ENCODE measurements around the gene PFDN6. TPM values are rescaled to one million over a fixed set of nuclear protein-coding genes. Genes with fewer than 3 reads are reported as not detected.
A peak's percentile ranks its signal among the peaks of the same experiment; 100 is the strongest.

PFDN6 gene
- total RNA-seq, 2 experiments from 2014 or later = 72.0 to 78.4 TPM

DNA sequence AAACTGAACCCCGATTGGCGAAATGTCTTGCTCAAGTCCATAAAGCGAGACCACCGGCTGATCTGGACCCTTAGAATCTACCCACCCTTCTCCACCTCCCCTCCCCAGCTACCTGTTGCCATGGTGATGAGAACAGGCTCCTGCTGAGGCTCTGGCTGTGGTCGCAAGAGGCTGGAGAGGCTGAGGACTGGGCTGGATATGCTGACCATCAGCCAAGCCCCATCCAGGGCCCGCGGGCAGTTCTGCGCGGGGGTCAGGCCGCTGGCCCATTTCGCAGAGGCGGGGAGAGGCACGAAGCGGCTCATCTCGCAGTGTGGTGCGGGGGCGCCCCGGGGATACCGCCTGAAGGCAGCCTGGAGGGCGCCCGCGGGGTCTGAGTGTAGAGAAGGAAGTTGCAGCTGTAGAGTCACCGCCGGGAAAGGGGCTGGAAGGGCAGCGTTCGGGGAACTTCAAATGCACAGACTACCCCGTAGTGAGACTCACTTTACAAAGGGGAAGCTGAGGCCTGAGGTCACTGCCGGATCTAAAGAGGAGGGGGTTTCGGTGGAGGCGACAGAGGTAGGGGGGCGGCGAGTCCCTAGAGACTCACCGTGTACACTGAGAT lies 23.8 kb downstream of the PFDN6 start:
- Mint-ChIP-seq H3K4me3 (peak overlapping the region; percentile 99), H3K36me3 (ENCODE audit: low read depth) (peaks cover 64% of the 10 kb centered on the region), H3K4me1 (ENCODE audit: low read depth) (peaks cover 58% of the 10 kb centered on the region), H3K27ac (peak overlapping the region; percentile 97), H3K9me3 (ENCODE audit: insufficient read depth) (no peaks in the 10 kb centered on the region), H3K27me3 (ENCODE audit: low read depth) (no peaks in the 10 kb centered on the region)
- DNase-seq (peak; percentile 53), ATAC-seq (peak; percentile 5)
- ChIA-PET POLR2A (interaction anchor here (0.6 to 3.3 kb wide), 16 partner anchors 12 to 467 kb away, joined by 3 to 36 read pairs (median 5); partner anchors contain the start of genes B3GALT4, RGL2, RPS18 and RXRB), CTCF (interaction anchor here (1.3 to 2.5 kb wide), 8 partner anchors 12 to 113 kb away, joined by 4 to 19 read pairs (median 6); partner anchors contain the start of genes RGL2, RPS18 and VPS52)

GRCh38 chr6:33313709-33314514 lies 24.5 kb downstream of the PFDN6 start, which contains the start of gene TAPBP:
TAPBP (minus strand) TSS chr6:33314078; CDS start chr6:33314041, 37 bp downstream.
- H3K27ac Mint-ChIP-seq = peak within 1 kb of the TSS; percentile 97
- peak within 1 kb of the TSS; percentile 99 for H3K4me3 Mint-ChIP-seq
- H3K4me1 Mint-ChIP-seq (ENCODE audit: low read depth) = peaks cover 60% of the 10 kb centered on the region
- H3K36me3 Mint-ChIP-seq (ENCODE audit: low read depth) = peaks cover 64% of the 10 kb centered on the region
- POLR2A ChIA-PET = interaction anchor here (0.7 to 3.3 kb wide), 11 partner anchors 13 to 117 kb away, joined by 3 to 36 read pairs (median 8); partner anchors contain the start of genes B3GALT4, RGL2, RPS18 and VPS52
- ATAC-seq (peak; percentile 57), DNase-seq (peak; percentile 89)
- CTCF ChIA-PET = interaction anchor here (1.3 to 2.5 kb wide), 5 partner anchors 15 to 112 kb away, joined by 4 to 19 read pairs (median 6); partner anchors contain the start of gene RGL2
- no peaks in the 10 kb centered on the region for H3K27me3 Mint-ChIP-seq (ENCODE audit: low read depth)
- H3K9me3 Mint-ChIP-seq (ENCODE audit: insufficient read depth) = no peaks in the 10 kb centered on the region

- Mint-ChIP-seq H3K27ac (peak overlapping the region; percentile 97), H3K4me3 (peak overlapping the region; percentile 99)
- ATAC-seq = peak; percentile 34
Observed at GRCh38 chr6:33314515-33314942, 25.1 kb downstream of the PFDN6 start.

DNA sequence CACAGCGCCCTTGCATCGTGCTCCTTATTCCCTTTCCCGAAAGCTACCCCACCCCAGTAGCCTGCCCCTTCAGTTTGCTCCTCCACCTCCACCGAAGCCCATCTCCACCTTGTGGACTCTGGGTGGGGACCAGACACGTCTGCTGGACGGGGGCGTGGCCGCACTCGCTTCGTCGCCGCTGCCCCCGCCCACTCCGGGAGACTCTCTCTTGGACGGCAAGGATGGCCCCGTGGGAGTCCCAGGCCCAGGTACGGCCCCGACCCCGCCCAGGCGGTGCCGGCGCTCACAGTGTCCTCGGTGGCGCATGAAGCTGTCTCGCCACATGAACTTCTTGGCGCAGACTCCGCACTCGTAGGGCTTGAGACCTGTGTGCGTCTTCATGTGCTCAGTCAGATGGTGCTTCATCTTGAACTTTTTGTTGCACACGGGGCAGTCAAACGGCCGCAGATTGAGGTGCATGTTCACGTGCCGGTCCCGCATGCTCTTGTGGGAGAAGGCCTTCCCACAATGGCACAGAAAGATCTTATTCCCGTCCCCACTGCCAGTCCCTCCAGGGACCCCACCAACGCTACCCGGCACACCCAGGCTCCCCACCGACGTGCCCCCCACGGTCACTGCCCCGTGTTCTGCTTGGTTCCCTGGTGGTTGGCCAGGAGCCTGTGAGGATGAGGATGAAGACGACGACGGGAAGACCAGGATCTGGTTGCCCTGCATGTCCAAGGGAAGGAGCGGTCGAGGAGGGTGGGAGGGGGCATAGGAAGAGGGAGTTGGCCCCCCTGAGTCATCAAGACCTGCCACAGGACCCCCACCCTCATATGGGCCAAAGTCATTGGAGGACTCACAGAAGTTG lies 25.8 kb downstream of the PFDN6 start:
- Mint-ChIP-seq H3K36me3 (ENCODE audit: low read depth) (peaks cover 75% of the 10 kb centered on the region), H3K27ac (peak overlapping the region; percentile 97), H3K4me1 (ENCODE audit: low read depth) (peaks cover 73% of the 10 kb centered on the region), H3K9me3 (ENCODE audit: insufficient read depth) (no peaks in the 10 kb centered on the region), H3K27me3 (ENCODE audit: low read depth) (no peaks in the 10 kb centered on the region), H3K4me3 (peak overlapping the region; percentile 99)
- ATAC-seq (no peak), DNase-seq (no peak)
- ChIA-PET CTCF (interaction anchor here (4.6 kb wide), 1 partner anchor 30 kb away, joined by 36 read pairs; no protein-coding TSS in a partner anchor), POLR2A (interaction anchor here (1.1 kb wide), 1 partner anchor 113 kb away, joined by 3 read pairs; no protein-coding TSS in a partner anchor)

More at GRCh38 chr6:33314515-33314942, 25.1 kb downstream of the PFDN6 start:
- peaks cover 68% of the 10 kb centered on the region for H3K36me3 Mint-ChIP-seq (ENCODE audit: low read depth)
- H3K27me3 Mint-ChIP-seq (ENCODE audit: low read depth) = no peaks in the 10 kb centered on the region
- ChIA-PET CTCF (no interaction called here), POLR2A (no interaction called here)
- DNase-seq = peak; percentile 84
- H3K4me1 Mint-ChIP-seq (ENCODE audit: low read depth) = peaks cover 66% of the 10 kb centered on the region
- H3K9me3 Mint-ChIP-seq (ENCODE audit: insufficient read depth) = no peaks in the 10 kb centered on the region

DNA sequence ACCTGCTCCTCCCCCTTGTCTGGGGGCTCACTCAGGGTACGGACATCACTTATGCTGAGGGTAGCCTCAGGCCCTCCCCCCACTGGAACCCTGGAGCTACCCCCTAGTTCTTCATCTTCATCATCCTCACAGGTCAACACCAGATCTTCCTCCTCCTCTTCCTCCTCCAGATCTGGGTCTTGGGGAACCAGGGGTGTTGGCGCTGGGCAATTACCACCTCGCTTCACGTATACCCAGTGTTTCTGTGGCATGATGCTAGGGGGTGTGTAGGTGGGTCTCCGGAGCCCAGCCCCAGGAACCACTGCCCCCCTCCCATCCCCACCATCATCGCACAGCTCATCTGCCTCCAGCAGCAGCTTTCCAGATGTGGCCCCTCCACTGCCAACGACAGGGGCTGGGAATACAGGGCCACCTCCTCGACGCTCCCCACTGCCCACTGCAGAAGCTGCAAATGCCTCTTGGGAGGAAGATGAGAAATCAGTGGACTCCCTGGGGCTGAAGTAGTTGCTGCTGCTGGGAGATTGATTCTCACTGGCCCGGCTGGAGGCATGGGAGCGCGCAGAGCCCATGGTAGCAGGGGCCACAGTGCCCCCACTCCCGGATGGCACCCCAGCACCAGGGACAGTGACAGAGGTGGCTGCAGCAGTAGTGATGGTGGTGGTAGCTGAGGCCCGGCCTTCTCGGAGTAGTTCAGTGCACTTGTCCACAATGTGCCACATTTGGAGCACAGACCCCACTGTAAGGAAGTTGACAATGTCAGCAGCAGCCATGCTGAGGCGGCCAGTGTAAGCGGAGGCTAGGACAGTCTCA lies 26.6 kb downstream of the PFDN6 start:
- Mint-ChIP-seq H3K36me3 (ENCODE audit: low read depth) (peaks cover 78% of the 10 kb centered on the region), H3K4me3 (peak overlapping the region; percentile 71), H3K27ac (peak overlapping the region; percentile 74), H3K9me3 (ENCODE audit: insufficient read depth) (no peaks in the 10 kb centered on the region), H3K4me1 (ENCODE audit: low read depth) (peaks cover 78% of the 10 kb centered on the region), H3K27me3 (ENCODE audit: low read depth) (no peaks in the 10 kb centered on the region)
- ChIA-PET CTCF (interaction anchor here (4.6 kb wide), 1 partner anchor 29 kb away, joined by 36 read pairs; no protein-coding TSS in a partner anchor), POLR2A (interaction anchor here (1.1 to 4.0 kb wide), 2 partner anchors 28 to 113 kb away, joined by 3 to 34 read pairs; no protein-coding TSS in a partner anchor)
- no peak for DNase-seq
- ATAC-seq = no peak

DNA sequence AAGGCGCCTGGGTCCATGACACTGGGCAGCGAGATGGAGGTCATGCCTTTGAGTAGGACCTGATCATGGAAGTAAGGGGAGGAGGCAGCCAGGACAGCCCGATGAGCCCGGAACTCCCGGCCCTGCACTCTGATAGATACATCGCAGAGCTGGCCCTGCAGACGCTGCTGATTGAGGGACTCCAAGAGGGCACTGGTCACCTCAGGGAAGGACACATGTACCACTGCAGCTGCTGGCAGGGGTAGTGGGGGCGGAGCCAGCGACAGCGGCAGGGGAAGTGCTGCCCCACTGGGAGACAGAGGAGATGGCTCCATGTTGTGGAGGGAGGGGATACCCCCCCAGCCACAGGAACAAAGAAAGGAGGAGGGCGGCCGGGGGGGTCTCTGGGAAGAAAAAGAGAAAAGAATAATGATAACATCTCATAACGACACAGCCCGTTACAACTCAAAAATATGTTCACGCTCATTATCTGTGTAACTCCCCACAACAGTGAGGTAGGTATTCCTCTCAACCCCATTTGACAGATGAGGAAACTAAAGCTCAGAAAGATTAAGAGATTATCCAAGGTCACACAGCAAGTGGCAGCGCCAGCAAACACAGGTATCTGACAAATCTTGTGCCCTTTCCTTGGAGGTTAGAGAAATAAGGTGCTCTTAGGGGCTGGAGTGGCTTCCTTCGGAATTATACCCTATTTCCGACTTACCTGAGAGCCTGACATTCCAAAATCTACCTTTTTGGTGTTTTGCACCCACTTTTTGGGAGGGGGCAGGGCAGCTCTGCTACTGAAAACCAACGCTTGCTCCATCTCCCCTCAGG lies 27.4 kb downstream of the PFDN6 start:
- CTCF ChIA-PET = interaction anchor here (1.0 to 4.6 kb wide), 6 partner anchors 17 to 266 kb away, joined by 3 to 36 read pairs (median 5); no protein-coding TSS in a partner anchor
- Mint-ChIP-seq H3K4me3 (peak overlapping the region; percentile 71), H3K27me3 (ENCODE audit: low read depth) (no peaks in the 10 kb centered on the region), H3K4me1 (ENCODE audit: low read depth) (peaks cover 83% of the 10 kb centered on the region), H3K27ac (peak overlapping the region; percentile 74), H3K9me3 (ENCODE audit: insufficient read depth) (no peaks in the 10 kb centered on the region), H3K36me3 (ENCODE audit: low read depth) (peaks cover 82% of the 10 kb centered on the region)
- ATAC-seq (no peak), DNase-seq (peak; percentile 28)
- POLR2A ChIA-PET = interaction anchor here (0.6 to 4.0 kb wide), 10 partner anchors 16 to 546 kb away, joined by 3 to 34 read pairs (median 4); partner anchors contain the start of genes PFDN6, PHF1, RGL2 and RPS18

DNA sequence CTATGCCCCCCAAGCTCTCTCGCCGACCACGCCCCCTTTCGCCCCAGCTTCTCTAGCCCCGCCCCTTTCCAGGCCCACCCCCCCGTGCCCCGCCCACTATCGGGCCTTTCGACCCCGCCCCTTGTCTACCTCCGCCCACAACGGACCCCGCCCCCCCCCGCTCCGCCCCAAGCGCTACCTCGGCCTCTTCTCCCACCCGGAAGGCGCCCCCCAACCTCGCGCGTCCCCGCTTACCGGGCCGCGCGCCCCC lies 27.9 kb downstream of the PFDN6 start:
- CTCF ChIA-PET = interaction anchor here (1.0 to 4.6 kb wide), 10 partner anchors 18 to 266 kb away, joined by 3 to 36 read pairs (median 4); partner anchors contain the start of gene CUTA
- Mint-ChIP-seq H3K36me3 (ENCODE audit: low read depth) (peaks cover 82% of the 10 kb centered on the region), H3K4me1 (ENCODE audit: low read depth) (peaks cover 81% of the 10 kb centered on the region), H3K4me3 (peak overlapping the region; percentile 71), H3K27ac (peak overlapping the region; percentile 68), H3K9me3 (ENCODE audit: insufficient read depth) (no peaks in the 10 kb centered on the region), H3K27me3 (ENCODE audit: low read depth) (no peaks in the 10 kb centered on the region)
- DNase-seq (no peak), ATAC-seq (no peak)
- POLR2A ChIA-PET = interaction anchor here (0.7 to 4.0 kb wide), 9 partner anchors 16 to 346 kb away, joined by 3 to 34 read pairs (median 4); partner anchors contain the start of genes PFDN6, PHF1, RGL2 and RPS18

DNA sequence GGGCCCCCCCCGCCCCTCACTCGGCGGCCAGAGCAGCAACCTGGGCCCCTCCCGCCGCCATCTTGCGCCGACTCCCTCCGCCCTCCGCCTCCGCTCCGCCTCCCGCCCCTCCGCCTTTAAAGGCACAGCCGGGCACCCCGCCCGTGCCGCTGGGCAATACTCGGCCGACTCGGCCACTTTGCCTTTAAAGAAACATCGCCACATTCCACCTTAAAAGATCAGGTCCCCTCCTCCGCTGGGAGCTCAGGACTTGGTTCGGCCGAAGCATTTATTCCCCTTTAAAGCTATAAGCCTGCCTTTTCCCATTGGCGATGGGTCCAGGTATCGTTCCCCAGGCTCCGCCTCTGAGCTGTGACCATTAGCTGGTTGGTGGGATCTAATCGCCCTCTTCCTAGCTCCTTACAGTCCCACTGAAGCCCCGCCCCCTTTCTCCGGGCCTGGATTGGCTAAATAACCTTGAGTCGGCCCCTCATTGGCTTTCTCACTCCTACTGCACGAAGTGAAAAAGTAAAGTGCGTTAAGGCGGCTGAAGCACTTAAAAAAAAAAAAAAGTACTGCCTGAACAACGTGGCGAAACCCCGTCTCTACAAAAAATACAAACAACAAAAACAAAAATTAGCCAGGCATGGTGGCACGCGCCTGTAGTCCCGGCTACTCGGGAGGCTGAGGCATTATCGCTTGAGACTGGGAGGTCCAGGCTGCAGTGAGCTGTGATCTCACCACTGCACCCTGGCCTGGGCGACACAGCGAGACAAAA lies 28.4 kb downstream of the PFDN6 start, which contains the start of gene ZBTB22:
Gene ZBTB22, minus strand, starts transcription at position 76 of the 757 bp plus-strand sequence. CDS start 828 bp downstream, outside the sequence.
- POLR2A ChIA-PET = interaction anchor here (0.7 to 4.0 kb wide), 9 partner anchors 17 to 347 kb away, joined by 3 to 34 read pairs (median 4); partner anchors contain the start of genes PFDN6, PHF1, RGL2 and RPS18
- peak within 1 kb of the TSS; percentile 97 for H3K4me3 Mint-ChIP-seq
- peak within 1 kb of the TSS; percentile 96 for H3K27ac Mint-ChIP-seq
- ATAC-seq (peak; percentile 70), DNase-seq (peak; percentile 98)
- H3K9me3 Mint-ChIP-seq (ENCODE audit: insufficient read depth) = no peaks in the 10 kb centered on the region
- H3K27me3 Mint-ChIP-seq (ENCODE audit: low read depth) = no peaks in the 10 kb centered on the region
- H3K4me1 Mint-ChIP-seq (ENCODE audit: low read depth) = peaks cover 78% of the 10 kb centered on the region
- CTCF ChIA-PET = interaction anchor here (0.8 to 4.6 kb wide), 11 partner anchors 18 to 265 kb away, joined by 3 to 36 read pairs (median 4); partner anchors contain the start of genes B3GALT4 and CUTA
- peaks cover 81% of the 10 kb centered on the region for H3K36me3 Mint-ChIP-seq (ENCODE audit: low read depth)

Data from activated CD8-positive, alpha-beta T cell treated with anti-CD3 and anti-CD28 coated beads, Interleukin-2, amount 10 ng/mL, durations not matched to agents 7 days and 5 days (primary cell).